PC-3 (cell line): ENCODE data around the gene CYP46A1.

Experiments
- CTCF ChIP-seq: fragments of 300-600 bp; sonication (generic); conservative IDR thresholded peaks from 2 replicates; pipeline ENCODE4 v1.5.1; 2017; ENCODE audit warnings: antibody characterized with exemption, low read depth, mild to moderate bottlenecking, low read length
- EZH2 ChIP-seq: fragments of 300-600 bp; sonication (generic); IDR thresholded peaks from one replicate; pipeline ENCODE4 v1.6.1; 2017; ENCODE audit warnings: antibody characterized with exemption, mild to moderate bottlenecking, low read length; ENCODE audit not compliant: unreplicated experiment
- EZH2phosphoT487 ChIP-seq: fragments of 300-600 bp; sonication (generic); IDR thresholded peaks from 2 replicates; pipeline ENCODE4 v1.6.1; 2018; ENCODE audit warnings: mild to moderate bottlenecking, antibody characterized with exemption, low read length, borderline replicate concordance

- TF ChIP-seq EZH2 (no peak), EZH2phosphoT487 (no peak), CTCF (no peak)
These were observed 16.3 kb downstream of the CYP46A1 start for GRCh38 chr14:99700379-99700778.
